Ectodermal cell (in vitro differentiated cells): Measurements from ENCODE around the gene CDRT4.
"Not testable (repeated sequence)": the region's sequence is repeated elsewhere in the genome, so short reads cannot be mapped to it uniquely, and the experiment has no call there.

Experiments used
- H3K27ac ChIP-seq: 2 replicates; pipeline ENCODE4 v1.7.0; 2013; ENCODE audit warnings: mild to moderate bottlenecking, low read depth, low read length; ENCODE audit not compliant: insufficient read depth, poor library complexity, severe bottlenecking
- H3K27me3 ChIP-seq: 2 replicates; pipeline ENCODE4 v1.7.0; 2013; ENCODE audit warnings: mild to moderate bottlenecking, low read length; ENCODE audit not compliant: insufficient read depth, control insufficient read depth, poor library complexity, severe bottlenecking
- H3K36me3 ChIP-seq: one replicate; pipeline ENCODE4 v1.7.0; 2013; ENCODE audit warnings: low read length; ENCODE audit not compliant: control insufficient read depth, insufficient read depth
- H3K4me1 ChIP-seq: one replicate; pipeline ENCODE4 v1.7.0; 2013; ENCODE audit warnings: low read length; ENCODE audit not compliant: control insufficient read depth, insufficient read depth
- H3K4me3 ChIP-seq: 2 replicates; pipeline ENCODE4 v1.7.0; 2013; ENCODE audit warnings: low read depth, low read length, control low read depth; ENCODE audit not compliant: insufficient read depth
- H3K9me3 ChIP-seq: 2 replicates; pipeline ENCODE4 v1.7.0; 2013; ENCODE audit warnings: mild to moderate bottlenecking, low read length, moderate library complexity; ENCODE audit not compliant: control insufficient read depth
- WGBS, 2 experiments: methylation state at CpG; one replicate each; pipeline ENCODE4 v1.1.7; 2013; ENCODE audit warnings: missing lambda C conversion rate in 2 of 2; 5-methylcytosine and 5-hydroxymethylcytosine counted together

The CDRT4 gene

DNA sequence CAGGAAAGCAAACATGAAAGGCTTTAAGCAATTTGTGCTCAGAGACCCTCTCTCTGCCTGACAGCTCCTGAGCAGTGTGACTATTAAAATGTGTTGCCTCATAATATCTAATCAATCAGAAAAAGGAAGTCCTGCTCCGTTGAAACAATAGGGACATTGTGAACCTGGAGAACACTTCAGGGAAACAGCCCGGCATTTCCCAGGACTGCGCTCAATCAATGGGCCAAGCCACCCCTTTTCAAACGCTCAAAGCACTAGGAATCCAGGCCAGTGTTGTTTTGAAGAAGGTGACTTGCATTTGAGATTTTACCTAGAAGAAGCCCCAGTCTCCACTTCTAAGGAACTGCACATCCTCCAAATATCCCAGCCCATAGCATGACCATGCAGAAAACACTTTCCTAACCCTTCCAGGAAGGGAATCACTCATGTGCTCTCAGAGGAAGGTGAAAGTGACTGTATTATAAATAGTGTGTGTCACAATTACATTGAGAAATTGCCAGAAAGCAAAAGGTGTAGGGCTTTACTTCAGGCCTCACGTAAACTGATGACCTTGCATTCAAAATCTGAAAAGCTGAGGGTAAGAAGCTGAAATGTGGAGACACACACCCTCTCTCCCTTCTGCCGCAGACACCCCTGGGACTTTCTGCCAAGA lies 19.4 kb downstream of the CDRT4 start:
- Histone ChIP-seq H3K9me3 (no peaks in the 10 kb centered on the region), H3K36me3 (no peaks in the 10 kb centered on the region), H3K4me1 (no peaks in the 10 kb centered on the region), H3K27me3 (no peaks in the 10 kb centered on the region), H3K4me3 (no peak overlapping the region), H3K27ac (no peak overlapping the region)
- 86 to 89% methylated on average over 6 of the region's 6 CpGs for WGBS, 2 experiments

DNA sequence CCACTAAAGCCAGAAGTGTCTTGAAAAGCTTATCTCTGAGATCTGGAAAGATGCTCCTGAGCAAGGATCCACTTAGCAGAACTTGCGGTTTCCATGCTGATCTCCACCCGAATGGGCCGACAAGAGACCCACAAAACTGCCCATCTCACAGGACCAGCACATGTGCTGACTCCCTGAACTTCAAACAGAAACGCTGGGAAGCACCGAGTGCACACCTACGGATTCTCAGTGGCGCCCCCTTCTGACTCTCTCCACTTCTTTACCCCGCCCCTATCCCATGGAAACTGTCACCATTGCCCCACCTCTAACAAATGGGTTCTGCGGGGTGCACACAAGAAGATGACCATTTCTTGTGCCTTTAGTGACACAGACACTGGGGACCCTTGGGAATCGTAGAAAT lies 21.4 kb downstream of the CDRT4 start:
- H3K4me1 ChIP-seq, result no peaks in the 10 kb centered on the region
- no peak overlapping the region for H3K27ac ChIP-seq
- no peaks in the 10 kb centered on the region for H3K27me3 ChIP-seq
- H3K36me3 ChIP-seq, result no peaks in the 10 kb centered on the region
- no peaks in the 10 kb centered on the region for H3K9me3 ChIP-seq
- no peak overlapping the region for H3K4me3 ChIP-seq
- WGBS, 2 experiments, result 67 to 72% methylated on average over 9 to 10 of the region's 10 CpGs

DNA sequence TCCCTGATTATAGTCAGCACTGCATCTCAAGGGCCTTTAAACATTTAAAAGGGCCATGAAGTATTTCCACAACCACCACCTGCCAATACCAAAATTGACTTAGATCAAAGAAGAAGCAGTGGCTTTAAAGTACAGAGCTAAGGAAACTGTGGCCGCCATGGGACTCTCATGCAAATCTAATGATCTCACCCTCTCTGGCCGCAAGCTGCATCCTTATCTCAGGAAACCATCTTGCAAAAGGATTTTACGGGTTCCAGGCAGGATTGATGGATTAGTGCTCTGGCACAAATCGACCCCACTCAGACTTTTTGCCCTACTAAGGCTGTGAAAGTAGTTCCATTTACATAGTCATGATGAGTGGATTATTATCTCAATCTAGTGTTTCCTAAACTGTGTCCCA lies 22.6 kb downstream of the CDRT4 start:
- H3K4me1 ChIP-seq, result no peaks in the 10 kb centered on the region
- no peak overlapping the region for H3K27ac ChIP-seq
- H3K4me3 ChIP-seq, result no peak overlapping the region
- 84 to 93% methylated on average over 4 of the region's 4 CpGs for WGBS, 2 experiments
- no peaks in the 10 kb centered on the region for H3K36me3 ChIP-seq
- no peaks in the 10 kb centered on the region for H3K27me3 ChIP-seq
- no peaks in the 10 kb centered on the region for H3K9me3 ChIP-seq

DNA sequence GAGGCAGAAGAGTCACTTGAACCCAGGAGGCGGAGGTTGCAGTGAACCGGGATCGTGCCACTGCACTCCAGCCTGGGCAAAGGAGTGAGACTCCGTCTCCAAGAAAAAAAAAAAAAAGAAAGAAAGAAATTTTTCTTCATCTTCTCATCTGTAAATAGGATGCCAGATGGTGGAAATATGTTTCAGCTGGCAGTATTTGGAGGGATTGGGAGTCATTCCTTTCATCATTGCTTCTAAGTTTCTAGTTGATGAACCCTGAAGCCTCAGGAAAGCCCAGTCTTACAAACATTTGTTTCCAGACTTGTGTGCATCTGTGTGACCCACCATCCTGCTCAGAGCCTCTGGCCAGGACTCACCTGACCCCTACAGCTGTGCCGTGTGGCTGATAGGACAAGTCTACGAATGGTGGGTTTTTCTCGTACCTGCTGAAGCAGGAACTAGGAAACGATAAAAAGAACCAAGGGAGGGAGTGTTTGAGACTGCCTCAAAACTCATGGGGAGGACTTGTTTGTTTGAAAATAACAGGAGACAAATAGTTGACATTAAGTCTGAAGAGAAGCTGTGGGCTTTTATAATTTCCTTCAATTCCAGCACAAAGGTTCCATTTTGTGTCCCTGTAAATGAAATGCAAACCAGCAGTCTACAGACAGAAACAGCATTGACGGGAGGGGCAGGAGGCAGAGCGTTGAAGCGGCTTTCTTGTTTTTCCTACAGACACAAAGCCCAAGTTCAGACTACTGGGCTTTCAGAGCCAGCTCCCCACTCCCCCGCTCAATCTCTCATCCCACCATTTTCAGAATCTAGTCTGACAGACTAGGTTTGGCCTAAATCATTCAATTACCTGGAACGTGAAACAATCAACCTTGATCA lies 24.9 kb downstream of the CDRT4 start:
- 91 to 92% methylated on average over 13 of the region's 13 CpGs for whole genome bisulfite sequencing, 2 experiments
- Histone ChIP-seq H3K9me3 (no peaks in the 10 kb centered on the region), H3K36me3 (peaks cover under 1% of the 10 kb centered on the region), H3K4me1 (no peaks in the 10 kb centered on the region), H3K27ac (no peak overlapping the region), H3K4me3 (no peak overlapping the region), H3K27me3 (no peaks in the 10 kb centered on the region)

DNA sequence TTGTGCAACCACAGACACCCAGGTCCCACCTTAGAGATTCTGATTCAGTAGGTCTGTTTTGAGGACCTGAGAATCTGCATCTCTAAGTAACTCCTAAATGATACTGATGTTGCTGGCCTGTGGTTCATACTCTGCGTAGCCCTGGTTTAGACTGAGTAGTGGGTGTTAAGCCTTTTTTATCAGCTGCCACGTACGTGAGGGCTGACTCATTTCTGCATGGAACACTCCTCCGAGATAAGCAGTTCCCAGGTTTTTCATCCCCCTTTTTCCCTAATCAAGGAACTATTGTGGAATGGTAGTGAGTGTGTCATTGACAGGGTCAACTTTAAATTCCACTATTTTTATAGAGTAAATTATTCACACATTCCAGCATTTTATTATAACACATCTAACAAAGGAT lies 26.1 kb downstream of the CDRT4 start:
- WGBS, 2 experiments, result 91 to 96% methylated on average over 3 to 4 of the region's 4 CpGs
- H3K27ac ChIP-seq, result no peak overlapping the region
- H3K9me3 ChIP-seq, result no peaks in the 10 kb centered on the region
- H3K4me3 ChIP-seq, result no peak overlapping the region
- no peaks in the 10 kb centered on the region for H3K4me1 ChIP-seq
- H3K27me3 ChIP-seq, result no peaks in the 10 kb centered on the region
- H3K36me3 ChIP-seq, result peaks cover 6% of the 10 kb centered on the region

DNA sequence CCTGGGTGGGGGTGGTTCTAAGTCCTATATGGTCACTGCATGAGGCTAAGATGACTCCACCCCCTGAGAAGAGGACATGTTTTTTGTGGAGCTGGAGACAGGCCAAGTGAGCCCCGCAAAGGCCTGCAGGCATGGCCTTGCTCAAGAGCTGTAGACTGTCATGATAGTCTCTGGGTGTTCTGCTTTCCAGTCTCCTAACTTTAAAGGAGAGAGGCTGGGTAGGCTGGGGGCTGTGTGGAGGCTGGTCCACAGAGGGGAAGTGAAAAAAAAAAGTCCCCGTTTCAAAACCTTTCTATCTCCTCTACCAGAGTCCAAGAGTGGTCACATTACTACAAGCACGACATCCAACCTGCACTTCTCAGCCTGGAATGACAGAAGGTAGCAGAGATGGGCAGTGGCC lies 27.1 kb downstream of the CDRT4 start:
- no peak overlapping the region for H3K27ac ChIP-seq
- no peaks in the 10 kb centered on the region for H3K4me1 ChIP-seq
- H3K27me3 ChIP-seq, result no peaks in the 10 kb centered on the region
- no peak overlapping the region for H3K4me3 ChIP-seq
- no peaks in the 10 kb centered on the region for H3K9me3 ChIP-seq
- 94 to 95% methylated on average over 2 to 3 of the region's 3 CpGs for WGBS, 2 experiments
- peaks cover 6% of the 10 kb centered on the region for H3K36me3 ChIP-seq

DNA sequence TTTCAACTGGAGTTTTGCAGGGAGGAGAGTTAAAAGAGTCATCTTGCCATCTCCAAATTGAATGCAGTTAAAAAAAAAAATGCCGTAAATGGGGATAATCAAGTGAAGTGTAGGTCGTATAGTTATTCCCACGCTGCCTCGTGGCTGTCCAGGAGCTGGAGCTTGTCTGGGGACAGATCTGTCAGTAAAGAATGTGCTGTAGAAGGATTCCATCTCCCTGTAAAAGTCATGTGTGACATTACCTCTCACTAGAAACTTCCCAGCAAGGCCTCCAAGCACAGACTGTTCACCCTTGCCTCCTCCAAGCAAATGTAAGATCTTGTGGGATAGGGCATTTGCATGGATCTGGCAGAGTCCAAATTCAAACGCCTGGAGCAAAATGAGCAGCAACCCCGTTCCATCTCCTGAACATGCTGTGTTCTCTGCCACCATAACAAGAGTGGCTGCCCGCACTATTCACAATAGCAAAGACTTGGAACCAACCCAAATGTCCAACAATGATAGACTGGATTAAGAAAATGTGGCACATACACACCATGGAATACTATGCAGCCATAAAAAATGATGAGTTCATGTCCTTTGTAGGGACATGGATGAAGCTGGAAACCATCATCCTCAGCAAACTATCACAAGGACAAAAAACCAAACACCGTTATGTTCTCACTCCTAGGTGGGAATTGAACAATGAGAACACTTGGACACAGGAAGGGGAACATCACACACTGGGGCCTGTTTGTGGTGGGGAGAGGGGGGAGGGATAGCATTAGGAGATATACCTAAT lies 28.0 kb downstream of the CDRT4 start:
- 75 to 86% methylated on average over 7 to 8 of the region's 8 CpGs for WGBS, 2 experiments
- H3K27me3 ChIP-seq, H3K4me1 ChIP-seq, H3K27ac ChIP-seq, H3K4me3 ChIP-seq, H3K9me3 ChIP-seq, H3K36me3 ChIP-seq: not testable (repeated sequence)

DNA sequence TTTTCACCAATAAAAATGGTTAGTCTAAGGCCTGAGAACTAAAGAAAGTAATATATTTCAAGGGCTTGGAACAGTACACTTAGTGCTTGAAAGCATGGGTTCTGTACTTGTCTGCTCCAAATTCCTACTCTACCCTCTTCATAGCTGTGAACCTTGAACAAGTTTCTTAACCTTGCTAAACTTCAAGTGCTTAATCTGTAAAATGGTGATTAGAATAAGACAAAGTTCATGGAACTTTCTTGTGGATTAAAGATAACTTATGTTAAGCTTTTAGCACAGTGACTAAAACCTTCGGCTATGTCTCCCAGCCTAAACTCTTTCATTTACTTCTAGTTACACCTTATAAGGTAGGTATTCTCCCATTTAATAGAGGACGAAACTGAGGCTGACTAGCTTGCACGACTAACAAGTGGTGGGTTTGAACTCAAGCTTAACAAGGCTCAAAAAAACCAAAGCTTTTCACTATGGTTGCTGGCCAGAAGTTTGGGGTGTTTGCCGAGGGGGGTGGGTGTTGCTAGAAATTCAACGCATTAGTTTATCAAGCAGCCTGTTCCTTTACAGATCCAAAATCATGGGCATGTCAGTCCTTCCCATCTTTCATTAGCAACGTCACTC lies 28.8 kb downstream of the CDRT4 start:
- H3K27ac ChIP-seq, result no peak overlapping the region
- no peaks in the 10 kb centered on the region for H3K4me1 ChIP-seq
- WGBS, 2 experiments, result 93 to 97% methylated on average over 5 to 6 of the region's 6 CpGs
- peaks cover 6% of the 10 kb centered on the region for H3K36me3 ChIP-seq
- H3K9me3 ChIP-seq, result no peaks in the 10 kb centered on the region
- H3K4me3 ChIP-seq, result no peak overlapping the region
- H3K27me3 ChIP-seq, result no peaks in the 10 kb centered on the region

DNA sequence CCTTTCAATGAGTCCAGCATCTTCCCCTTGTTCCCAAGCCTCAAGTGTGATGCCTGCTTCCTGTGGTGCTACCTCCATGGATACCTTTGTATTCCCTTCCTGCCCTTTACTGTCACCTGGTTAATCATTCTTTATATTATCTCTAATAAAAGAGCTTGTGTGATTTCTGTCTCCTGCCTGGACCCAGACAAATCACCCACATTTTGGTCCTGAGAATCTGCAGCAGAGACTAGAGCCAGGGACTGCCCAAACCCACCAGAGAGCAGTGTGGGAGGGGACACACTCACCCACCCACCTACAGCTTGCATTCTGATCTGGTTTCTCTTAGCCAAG lies 30.2 kb downstream of the CDRT4 start:
- Histone ChIP-seq H3K27me3 (no peaks in the 10 kb centered on the region), H3K9me3 (no peaks in the 10 kb centered on the region), H3K36me3 (peaks cover 6% of the 10 kb centered on the region), H3K27ac (no peak overlapping the region), H3K4me1 (no peaks in the 10 kb centered on the region), H3K4me3 (no peak overlapping the region)
